ENCODE data around the gene EPHB2. TPM values are rescaled to one million over a fixed set of nuclear protein-coding genes. Genes with fewer than 3 reads are reported as not detected.

Gene EPHB2
- total and polyA plus RNA-seq, 7 donors = 1.2 to 38.6 (median 3.0) TPM

DNA sequence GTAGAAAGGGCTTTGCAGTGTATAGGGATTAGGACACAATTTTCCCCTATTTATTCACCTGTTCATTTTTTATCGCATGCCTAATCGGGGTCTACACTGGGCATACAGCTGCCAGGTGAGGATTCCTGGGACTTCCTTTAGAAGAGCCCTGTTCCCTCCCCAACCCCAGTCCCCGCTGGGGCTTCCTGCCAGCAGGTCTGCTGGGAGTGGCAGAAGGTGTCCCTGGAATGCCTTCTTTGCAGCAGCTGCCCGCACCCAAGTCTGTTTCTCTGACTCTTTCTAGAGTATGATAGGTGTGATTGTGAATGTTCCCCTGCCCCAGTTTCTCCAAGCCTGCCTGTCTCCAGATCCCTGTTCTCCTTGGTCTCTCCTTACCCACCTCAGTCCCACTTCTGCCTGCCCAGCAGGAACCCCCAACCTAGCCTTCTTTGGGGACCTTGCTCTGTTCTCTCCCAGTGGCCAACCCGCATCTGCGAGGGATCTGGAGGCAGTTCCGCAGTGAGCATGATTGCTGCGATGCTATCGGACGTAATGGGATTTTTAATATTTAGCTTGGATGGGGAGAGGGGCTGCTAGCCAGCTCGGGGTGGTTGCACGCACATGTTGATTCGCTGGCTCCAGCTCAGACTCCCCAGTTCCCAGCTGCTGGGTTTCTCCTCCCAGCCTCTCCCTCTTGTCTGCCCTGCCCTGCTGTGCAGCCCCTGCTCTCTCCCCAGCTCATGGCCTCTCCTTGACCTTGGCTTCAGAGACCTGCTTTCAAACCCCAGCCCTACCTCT, 79.8 kb downstream of the EPHB2 start:
- no peak for TF ChIP-seq POLR2AphosphoS5 (IDR thresholded peaks at IDR 0.05)
- TF ChIP-seq, protein P1, sequence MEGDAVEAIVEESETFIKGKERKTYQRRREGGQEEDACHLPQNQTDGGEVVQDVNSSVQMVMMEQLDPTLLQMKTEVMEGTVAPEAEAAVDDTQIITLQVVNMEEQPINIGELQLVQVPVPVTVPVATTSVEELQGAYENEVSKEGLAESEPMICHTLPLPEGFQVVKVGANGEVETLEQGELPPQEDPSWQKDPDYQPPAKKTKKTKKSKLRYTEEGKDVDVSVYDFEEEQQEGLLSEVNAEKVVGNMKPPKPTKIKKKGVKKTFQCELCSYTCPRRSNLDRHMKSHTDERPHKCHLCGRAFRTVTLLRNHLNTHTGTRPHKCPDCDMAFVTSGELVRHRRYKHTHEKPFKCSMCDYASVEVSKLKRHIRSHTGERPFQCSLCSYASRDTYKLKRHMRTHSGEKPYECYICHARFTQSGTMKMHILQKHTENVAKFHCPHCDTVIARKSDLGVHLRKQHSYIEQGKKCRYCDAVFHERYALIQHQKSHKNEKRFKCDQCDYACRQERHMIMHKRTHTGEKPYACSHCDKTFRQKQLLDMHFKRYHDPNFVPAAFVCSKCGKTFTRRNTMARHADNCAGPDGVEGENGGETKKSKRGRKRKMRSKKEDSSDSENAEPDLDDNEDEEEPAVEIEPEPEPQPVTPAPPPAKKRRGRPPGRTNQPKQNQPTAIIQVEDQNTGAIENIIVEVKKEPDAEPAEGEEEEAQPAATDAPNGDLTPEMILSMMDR (IDR thresholded peaks at IDR 0.05) = no peak
- TF ChIP-seq POLR2A (IDR thresholded peaks at IDR 0.05) = no peak
- no peak for TF ChIP-seq EP300 (IDR thresholded peaks at IDR 0.05)
- 17 to 68% methylated on average over 13 of the region's 13 CpGs for WGBS, 2 donors
- Histone ChIP-seq H3K36me3 (no peaks in the 10 kb centered on the region), H3K27ac (no peak overlapping the region), H3K4me3 (no peak overlapping the region), H3K27me3 (no peaks in the 10 kb centered on the region), H3K9me3 (no peaks in the 10 kb centered on the region), H3K4me1 (peaks cover 0 to 19% (median 10%) of the 10 kb centered on the region in 4 donors)
- intact Hi-C loops (cut with DNase I) = no loop called here
- DNase-seq = no peak

DNA sequence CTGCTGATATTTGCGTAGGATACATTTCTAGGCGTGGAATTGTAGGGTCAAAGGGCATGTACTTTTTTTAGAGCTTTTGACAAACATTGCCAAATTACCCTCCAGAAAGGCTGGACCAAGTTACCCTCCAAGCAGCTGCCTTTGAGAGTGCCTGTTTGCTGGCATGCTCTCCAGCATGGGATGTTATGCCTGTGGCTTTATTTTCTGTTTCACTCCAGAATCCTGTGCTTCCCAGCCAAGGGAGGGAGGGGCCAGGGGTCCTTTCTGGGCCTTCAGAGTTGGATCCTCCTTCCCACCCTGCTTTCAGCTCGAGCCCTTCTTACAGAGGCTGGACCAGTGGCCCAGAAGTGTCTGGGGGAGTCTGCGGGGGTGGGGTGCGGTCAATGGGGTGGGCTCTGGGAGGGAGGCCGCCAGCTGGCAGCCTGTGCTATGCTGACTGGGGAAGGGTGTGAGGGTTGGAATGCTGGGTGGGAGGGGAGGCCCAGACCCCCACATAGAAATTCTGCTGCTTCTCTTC, 81.2 kb downstream of the EPHB2 start:
- Histone ChIP-seq H3K36me3 (no peaks in the 10 kb centered on the region), H3K4me1 (peaks cover 0 to 19% (median 10%) of the 10 kb centered on the region in 4 donors), H3K27ac (no peak overlapping the region), H3K4me3 (no peak overlapping the region), H3K9me3 (no peaks in the 10 kb centered on the region), H3K27me3 (no peaks in the 10 kb centered on the region)
- TF ChIP-seq EP300 (IDR thresholded peaks at IDR 0.05) (no peak), POLR2A (IDR thresholded peaks at IDR 0.05) (no peak), POLR2AphosphoS5 (IDR thresholded peaks at IDR 0.05) (no peak)
- TF ChIP-seq, protein P1 (IDR thresholded peaks at IDR 0.05) = no peak
- 47 to 65% methylated on average over 6 of the region's 6 CpGs for WGBS, 2 donors
- no peak for DNase-seq
- intact Hi-C loops (cut with DNase I) = no loop called here

DNA sequence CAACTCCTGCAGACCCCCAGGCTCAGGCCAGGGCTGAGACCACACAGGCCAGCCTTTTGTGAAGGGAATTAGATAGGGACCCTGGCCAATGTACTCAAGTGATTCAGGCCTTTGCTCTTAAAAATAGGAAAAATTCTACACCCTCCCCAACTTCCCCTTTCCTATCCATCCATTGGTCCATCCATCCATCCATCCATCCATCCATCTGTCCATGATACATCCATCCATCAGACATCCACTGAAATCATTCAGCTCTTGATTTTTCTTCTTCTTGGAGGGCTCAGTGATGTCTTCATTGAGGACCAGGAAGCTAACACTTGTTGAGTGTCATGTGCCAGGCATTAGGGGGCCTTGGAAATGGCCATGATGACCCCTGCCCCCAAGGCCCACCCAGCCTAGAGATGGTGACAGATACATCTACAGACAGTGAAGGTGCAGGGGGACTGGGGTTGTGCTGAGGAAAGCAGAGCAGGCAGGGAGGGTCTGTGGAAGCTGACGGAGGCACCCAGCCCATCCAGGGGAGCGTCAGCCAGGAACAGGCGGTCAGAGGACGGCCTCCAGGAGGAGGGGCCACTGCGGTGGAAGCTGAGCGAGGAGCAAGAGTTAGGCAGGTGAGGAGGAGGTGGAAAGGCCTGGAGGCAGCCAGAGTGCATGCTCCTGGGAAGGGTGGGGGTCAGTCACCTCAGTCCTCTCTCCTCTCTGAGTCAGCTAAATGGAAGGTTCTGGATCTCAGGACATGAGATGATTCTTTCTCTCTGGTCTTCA, 81.9 kb downstream of the EPHB2 start:
- Histone ChIP-seq H3K27ac (no peak overlapping the region), H3K36me3 (no peaks in the 10 kb centered on the region), H3K9me3 (no peaks in the 10 kb centered on the region), H3K4me1 (peaks cover 0 to 19% (median 10%) of the 10 kb centered on the region in 4 donors), H3K4me3 (no peak overlapping the region), H3K27me3 (no peaks in the 10 kb centered on the region)
- 47 to 76% methylated on average over 6 of the region's 6 CpGs for WGBS, 2 donors
- TF ChIP-seq EP300 (IDR thresholded peaks at IDR 0.05) (no peak), POLR2AphosphoS5 (IDR thresholded peaks at IDR 0.05) (no peak), POLR2A (IDR thresholded peaks at IDR 0.05) (no peak)
- intact Hi-C loops (cut with DNase I) = no loop called here
- no peak for DNase-seq

DNA sequence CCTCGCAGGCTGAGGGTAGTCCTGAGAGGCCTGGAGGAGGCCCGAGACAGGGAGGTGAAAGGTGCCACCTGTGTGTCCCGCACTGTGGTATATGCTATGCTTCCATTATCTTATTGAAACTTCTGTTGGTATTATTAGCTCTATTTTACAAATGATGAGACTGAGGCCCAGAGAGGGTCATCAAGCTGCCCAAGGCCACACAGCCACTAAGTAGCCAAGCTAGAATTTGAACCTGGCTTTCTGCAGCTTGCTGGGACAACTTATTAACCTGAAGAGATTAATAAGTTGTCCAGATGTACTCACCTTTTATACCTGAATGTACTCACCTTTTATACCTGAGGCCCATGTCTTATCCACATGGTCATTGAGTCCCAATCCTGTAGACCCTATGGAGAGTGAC, 83.0 kb downstream of the EPHB2 start:
- Histone ChIP-seq H3K9me3 (no peaks in the 10 kb centered on the region), H3K27me3 (no peaks in the 10 kb centered on the region), H3K36me3 (no peaks in the 10 kb centered on the region), H3K4me3 (no peak overlapping the region), H3K4me1 (peaks cover 0 to 14% (median 10%) of the 10 kb centered on the region in 4 donors), H3K27ac (no peak overlapping the region)
- intact Hi-C loops (cut with DNase I) = no loop called here
- 85 to 90% methylated on average over 3 of the region's 3 CpGs for WGBS, 2 donors
- DNase-seq = no peak
- TF ChIP-seq, protein P1 (IDR thresholded peaks at IDR 0.05) = no peak
- TF ChIP-seq POLR2AphosphoS5 (IDR thresholded peaks at IDR 0.05) = no peak
- no peak for TF ChIP-seq POLR2A (IDR thresholded peaks at IDR 0.05)
- no peak for TF ChIP-seq EP300 (IDR thresholded peaks at IDR 0.05)

All from sigmoid colon (tissue), 7 donors.